NCI-H748 (cell line): ENCODE results near the gene C10orf67.
"Not testable (repeated sequence)": the region's sequence is repeated elsewhere in the genome, so short reads cannot be mapped to it uniquely, and the experiment has no call there.

Experiments used
- DNase-seq: peaks from one replicate; lab custom pipeline; 2025; ENCODE audit not compliant: unreplicated experiment; lab: John Stamatoyannopoulos, UW

Gene C10orf67

DNA sequence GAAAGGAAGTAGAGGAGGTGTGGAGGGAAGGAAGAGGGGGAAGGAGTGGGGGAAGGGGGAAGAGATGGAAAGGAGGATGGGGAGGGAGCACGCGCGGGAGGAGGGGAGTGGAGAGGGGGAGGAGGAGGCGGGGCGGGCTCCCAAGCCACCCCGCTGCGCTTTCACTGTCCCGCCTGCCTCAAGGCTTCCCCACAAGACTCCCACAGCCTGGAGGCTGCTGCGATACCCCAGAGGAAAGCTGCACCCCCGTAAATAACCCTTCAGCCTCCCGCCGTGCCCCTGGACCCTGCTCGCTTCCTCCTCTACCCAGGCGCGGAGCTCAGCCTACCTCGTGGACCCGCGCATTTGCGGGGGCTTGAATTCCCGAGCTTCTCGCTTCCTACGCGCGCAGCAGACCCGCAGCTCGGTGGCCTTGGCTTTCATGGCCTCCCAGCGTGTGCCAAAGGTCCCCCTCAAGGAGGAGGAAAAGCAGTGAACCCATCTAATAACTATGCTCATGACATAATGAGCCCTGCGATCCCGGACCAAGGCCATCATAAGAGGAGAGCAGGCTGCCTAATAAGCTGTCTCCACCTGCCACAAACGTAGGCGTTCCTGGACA is at the start of gene C10orf67:
Gene C10orf67, minus strand, starts transcription at position 557 of the 601 bp plus-strand sequence. Its CDS starts 23 bp downstream, at position 534.
- peak; percentile 85 for DNase-seq

DNA sequence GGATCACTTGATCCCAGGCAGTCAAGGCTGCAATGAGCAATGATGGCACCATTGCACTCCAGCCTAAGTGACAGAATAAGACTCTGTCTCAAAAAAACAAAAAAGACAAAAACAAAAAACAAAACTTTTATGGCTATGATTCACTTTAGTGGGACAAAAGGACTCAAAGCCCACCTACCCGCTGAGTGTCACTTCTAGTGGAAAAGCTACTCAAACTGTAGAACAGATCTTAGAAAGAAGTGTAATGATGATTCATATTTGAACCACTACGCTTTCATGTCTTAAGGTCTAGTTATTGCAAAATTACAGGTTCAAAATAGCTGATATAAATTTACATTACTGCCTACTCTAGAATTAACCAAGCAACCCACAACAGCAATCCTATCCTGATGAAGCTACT is 47.2 kb upstream of the C10orf67 start:
- DNase-seq, result no peak

- DNase-seq, result no peak
Observed at GRCh38 chr10:23390809-23391208, 46.2 kb upstream of the C10orf67 start.

DNA sequence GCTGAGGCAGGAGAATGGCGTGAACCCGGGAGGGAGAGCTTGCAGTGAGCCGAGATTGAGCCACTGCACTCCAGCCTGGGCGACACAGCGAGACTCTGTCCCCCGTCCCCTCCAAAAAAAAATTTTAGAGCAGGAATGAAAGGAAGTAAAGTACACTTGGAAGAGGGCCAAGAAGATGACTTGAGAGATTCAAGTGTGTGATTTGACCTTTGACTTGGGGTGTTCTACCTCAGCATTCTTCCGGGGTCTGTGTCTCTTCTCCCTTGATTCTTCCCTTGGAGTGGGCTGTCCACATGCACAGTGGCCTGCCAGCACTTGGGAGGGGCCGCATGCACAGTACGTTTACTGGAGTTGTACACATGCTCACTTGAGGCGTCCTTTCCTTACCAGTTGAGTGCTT is 45.8 kb upstream of the C10orf67 start:
- not testable (repeated sequence) for DNase-seq

GRCh38 chr10:23387516-23387915 is 42.9 kb upstream of the C10orf67 start:
- DNase-seq, result not testable (repeated sequence)

- DNase-seq, result no peak
Observed at GRCh38 chr10:23386052-23386451, 41.5 kb upstream of the C10orf67 start.

GRCh38 chr10:23384364-23384763 is 39.8 kb upstream of the C10orf67 start:
- DNase-seq, result no peak

GRCh38 chr10:23383637-23384036 is 39.0 kb upstream of the C10orf67 start:
- DNase-seq, result no peak

DNA sequence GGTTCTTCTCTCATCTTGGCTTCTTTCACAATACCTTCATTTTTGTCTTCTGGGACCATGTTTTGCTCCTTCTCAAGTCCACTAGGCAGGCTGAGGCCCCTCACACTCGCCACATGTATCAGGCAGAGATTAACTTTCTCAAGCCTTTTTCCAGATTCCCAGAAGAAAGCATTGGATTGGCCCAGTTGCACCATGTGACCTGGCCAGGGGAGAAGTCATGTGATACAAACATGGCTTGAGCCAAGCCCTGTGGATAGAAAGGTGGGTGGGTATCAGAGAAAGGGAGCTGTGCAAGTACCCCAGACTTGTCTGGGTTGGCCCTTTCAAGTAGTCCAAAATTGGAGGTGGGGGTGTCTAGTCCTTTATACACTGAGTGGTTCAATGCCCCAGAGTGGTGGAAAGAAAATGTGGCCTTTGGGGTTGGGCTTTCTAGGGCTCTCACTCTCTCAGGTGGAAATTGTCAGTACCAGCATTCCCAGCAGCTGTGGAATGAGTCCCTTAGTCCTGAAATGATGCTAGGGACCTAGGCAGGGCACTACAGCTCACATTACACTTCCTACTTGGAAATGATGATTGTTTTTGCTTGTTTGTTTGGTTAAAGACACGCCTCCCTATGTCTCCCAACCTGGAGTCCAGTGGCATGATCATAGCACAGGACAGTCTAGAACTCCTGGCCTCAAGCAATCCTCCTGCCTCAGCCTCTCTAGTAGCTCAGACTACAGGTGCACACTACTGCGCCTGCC is 36.9 kb upstream of the C10orf67 start:
- no peak for DNase-seq

DNA sequence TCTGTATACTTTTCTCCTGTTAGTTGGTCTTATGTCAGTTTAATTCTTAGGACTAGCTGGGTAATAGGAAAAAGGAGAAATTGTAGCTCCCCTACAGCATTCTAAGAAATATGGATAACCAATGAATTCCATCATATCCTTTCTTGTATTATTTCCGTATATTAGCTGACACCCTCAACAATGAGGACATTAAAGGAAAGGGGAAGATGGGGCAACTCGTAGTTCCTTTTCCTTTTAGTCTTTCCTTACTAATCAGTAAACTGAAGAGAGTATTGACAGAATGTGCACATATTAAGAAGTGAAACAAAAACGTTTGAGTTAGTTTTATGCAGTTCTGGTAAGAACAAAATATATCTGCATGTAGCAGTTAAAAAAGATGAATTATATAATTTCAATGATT is 35.1 kb upstream of the C10orf67 start:
- DNase-seq, result no peak

DNA sequence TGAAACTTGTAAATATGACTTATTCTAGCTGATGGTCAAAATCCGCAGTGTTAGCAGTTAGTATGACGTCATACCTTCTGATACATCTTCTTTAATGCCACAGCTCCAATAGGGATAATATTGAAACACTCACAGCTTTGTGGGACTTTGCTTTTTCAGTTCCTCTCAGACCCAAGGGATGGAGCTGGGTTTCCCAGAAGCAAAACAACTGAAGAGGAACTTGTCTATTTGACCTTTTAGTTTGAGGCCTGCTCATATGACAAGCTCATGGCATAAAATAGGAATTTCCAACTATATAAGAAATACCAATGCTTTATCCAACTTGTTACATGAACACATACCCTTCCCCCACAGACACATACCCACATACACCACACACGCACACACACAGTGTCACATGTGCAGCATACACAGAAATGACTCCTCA is 31.6 kb upstream of the C10orf67 start:
- no peak for DNase-seq

DNA sequence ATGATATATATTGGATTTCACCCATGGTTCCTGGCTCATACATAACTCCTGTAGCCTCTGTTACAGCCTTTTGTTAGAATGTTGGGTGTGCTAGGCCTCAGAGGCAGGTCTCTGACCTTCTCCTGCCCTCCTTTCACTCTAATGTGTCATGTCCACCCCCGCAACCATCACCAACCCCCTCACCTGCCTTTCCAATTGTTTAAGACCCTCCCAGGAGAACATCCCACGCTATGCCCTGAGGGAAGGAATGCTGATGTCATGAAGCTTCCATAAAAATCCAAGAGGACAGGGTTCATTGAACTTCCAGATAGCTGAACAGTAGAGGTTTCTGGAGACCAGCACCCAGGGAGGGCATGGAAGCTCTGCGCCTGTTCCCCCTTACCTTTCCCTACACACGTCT is 30.8 kb upstream of the C10orf67 start:
- no peak for DNase-seq

GRCh38 chr10:23373156-23373555 is 28.6 kb upstream of the C10orf67 start:
- DNase-seq, result no peak

- DNase-seq, result no peak
Observed at GRCh38 chr10:23371073-23371472, 26.5 kb upstream of the C10orf67 start.

- no peak for DNase-seq
Observed at GRCh38 chr10:23370106-23370505, 25.5 kb upstream of the C10orf67 start.

DNA sequence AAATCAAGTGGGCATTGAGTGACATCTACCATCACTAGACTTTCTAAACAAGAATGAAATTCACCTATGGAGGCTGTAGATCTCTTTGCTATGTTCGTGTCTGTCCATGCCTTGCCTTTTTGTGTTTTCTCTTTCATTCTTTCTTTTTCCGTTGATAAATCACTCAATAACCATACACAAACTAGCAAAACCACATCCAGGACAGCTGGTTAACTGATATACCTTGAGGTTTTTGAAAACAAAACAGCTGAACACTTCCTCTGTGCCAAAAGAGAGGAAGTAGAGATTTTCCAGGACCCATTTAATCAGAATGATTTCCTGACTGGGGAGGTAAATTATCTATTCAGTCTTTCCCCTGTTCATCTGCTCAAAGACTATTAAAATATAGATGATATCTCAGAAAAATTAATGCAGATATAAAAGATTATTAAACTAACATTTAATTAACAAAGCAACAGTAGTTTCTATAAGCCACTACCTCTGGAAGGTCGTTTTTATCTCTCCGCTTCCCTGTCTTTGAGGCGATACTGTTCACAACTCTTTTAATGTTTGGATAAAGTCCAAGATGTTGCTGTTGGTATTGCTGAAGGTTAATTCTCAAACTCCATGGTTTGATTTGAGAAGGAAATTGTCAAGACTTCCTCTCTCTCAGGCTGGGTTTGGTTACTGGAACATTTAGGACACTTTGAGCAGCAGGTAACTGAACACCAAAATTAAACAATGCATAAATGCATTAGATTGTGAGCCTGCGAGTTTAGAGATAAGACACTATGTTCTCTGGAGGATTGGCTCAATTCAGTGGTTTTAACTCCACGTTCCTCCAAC is 24.4 kb upstream of the C10orf67 start:
- no peak for DNase-seq

DNA sequence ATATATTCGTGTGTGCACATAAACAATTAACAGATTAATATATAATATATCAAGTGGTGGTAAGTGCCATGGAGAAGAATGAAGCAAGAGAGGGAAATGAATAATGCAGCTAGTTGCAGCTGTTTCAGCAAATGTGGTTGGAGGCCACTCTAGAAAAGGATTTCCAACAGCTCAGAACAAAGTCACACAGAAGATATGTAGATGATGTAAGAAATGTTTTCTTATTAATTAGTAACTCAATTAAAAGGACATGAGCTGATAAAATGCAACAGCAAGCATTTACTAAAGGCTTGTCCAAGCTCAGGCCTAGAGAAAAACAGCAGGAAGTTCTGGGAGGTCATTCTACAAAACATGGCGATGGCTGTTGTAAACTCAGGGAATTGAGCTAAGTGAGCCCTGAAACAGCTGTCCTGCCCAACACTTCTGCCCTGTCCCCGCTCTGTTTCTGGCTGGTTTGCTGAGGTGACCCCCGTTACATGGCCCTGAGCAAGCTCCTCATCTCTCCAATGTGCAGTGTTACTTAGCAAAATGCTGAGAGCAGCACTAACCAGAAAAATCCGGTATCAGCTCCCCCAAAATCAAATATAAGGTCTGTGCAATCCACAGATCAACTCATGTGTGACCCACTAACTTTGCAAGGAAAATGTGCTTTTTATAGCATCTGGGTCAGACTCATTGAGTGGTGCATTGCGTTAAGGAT is 23.4 kb upstream of the C10orf67 start:
- no peak for DNase-seq

DNA sequence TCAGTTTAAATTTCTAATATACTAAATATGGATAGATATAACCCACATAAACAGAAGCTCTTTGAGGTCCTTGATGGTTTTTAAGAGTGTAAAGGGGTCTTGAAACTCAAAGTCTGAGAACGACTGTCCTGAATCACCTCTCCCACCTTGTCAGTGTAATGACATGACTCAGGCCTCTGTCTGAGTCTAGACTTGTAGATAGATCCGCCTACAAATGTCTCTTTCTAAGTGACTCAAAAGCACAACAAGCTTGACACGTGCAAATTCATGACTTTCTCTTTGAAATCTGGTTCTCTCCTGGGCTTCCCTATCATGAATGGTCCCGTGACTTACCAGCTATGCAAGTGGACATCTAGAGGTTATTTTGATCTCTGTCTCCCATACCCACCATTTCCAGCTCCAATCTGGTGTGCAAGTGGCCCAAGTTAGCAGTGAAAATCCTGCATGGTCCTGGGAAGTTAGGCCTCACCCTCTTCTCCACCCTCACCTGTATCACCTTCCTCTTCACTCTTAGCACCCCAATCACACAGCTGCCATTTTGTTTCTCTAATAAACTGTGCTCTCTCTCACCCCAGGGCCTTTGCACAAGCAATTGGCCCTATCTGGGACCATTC is 20.9 kb upstream of the C10orf67 start:
- not testable (repeated sequence) for DNase-seq

- no peak for DNase-seq
Observed at GRCh38 chr10:23364378-23364777, 19.8 kb upstream of the C10orf67 start.

DNA sequence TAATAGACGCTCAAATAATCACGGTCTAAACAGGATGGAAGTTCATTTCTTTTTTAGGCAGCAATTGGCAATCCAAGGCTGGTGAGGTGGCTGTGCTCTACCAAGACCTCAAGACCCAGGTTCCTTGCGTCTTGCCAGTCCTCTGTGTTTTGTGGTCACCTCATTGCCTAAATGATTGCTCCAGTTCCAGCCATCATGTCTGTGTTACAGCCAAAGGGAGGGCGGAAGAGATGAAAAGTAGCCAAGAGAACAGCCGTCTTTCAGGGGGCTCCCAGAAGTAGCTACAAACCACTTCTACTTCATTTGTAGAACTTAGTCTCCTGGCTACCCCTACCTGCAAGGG is 19.2 kb upstream of the C10orf67 start:
- DNase-seq, result no peak
